ENCODE results near the gene IRF1. TPM values are rescaled to one million over a fixed set of nuclear protein-coding genes. Genes with fewer than 3 reads are reported as not detected.
"Not testable (repeated sequence)": the region's sequence is repeated elsewhere in the genome, so short reads cannot be mapped to it uniquely, and the experiment has no call there.

Gene IRF1
- polyA plus RNA-seq, 4 donors = 16.1 to 20.2 (median 18.9) TPM

- DNase-seq (ENCODE audit: low read depth in 4 of 4, low spot score in 3 of 4) = no peak
Observed at GRCh38 chr5:132487841-132488555, 2.6 kb downstream of the IRF1 start.

GRCh38 chr5:132487095-132487428, 3.5 kb downstream of the IRF1 start:
- no peak for DNase-seq (ENCODE audit: low read depth in 4 of 4, low spot score in 3 of 4)

DNA sequence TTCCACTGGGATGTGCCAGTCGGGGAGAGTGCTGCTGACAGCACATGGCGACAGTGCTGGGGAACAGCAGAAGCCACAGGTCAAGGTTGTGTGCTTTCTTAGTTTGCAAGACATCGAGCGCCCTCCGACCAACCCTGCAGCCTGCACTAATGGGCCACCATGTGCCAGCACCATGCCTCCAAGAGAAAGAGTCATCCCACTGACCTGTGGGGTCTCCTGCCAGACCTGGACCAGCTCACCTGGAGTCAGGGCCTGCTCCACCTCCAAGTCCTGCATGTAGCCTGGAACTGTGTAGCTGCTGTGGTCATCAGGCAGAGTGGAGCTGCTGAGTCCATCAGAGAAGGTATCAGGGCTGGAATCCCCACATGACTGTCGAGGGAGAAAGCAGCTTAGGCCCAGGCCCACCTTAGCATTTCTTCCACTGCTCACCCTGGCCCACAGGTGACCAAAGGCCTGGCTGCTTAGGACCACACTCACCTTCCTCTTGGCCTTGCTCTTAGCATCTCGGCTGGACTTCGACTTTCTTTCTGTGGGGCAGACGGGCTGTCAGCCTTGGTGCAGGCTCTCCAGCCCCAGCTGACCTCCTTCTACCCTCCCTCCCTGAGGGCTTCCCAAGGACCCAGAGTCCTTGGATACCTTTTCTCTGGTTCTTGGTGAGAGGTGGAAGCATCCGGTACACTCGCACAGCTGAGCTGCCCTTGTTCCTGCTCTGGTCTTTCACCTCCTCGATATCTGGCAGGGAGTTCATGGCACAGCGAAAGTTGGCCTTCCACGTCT, 4.1 kb downstream of the IRF1 start:
- DNase-seq (ENCODE audit: low read depth in 4 of 4, low spot score in 3 of 4) = no peak

GRCh38 chr5:132485641-132486317, 4.8 kb downstream of the IRF1 start:
- no peak for DNase-seq (ENCODE audit: low read depth in 4 of 4, low spot score in 3 of 4)

DNA sequence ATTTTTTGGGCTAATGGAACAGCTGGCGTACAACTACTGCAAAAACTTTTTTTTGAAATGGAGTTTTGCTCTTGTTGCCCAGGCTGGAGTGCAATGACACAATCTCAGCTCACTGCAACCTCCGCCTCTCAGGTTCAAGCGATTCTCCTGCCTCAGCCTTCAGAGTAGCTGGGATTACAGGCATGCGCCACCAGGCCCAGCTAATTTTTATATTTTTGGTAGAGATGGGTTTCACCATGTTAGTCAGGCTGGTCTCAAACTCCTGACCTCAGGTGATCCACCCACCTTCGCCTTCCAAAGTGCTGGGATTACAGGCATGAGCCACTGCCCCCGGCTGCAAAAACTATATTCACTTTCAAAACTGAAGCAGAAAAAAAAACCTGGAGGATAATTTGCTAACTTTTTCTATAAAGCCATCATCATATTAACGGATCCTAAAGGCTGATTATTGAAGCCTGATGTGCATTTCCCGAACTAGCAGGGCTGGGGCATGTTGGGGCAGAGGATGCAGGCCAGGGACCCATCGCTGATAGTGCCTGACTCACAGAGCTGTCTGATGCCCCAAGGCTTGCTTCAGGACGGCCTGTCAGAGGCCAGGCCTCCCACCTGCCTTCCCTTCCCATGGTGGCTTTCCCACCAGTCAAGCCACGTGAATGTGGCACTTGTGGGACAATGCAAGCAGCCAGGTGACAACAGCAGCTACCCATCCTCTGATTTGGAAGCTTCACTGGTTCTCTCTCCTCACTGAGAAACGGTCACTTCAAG, 5.5 kb downstream of the IRF1 start:
- not testable (repeated sequence) for DNase-seq (ENCODE audit: low read depth in 4 of 4, low spot score in 3 of 4)

GRCh38 chr5:132484391-132484725, 6.2 kb downstream of the IRF1 start:
- no peak for DNase-seq (ENCODE audit: low read depth in 4 of 4, low spot score in 3 of 4)

GRCh38 chr5:132483661-132484390, 6.7 kb downstream of the IRF1 start:
- DNase-seq (ENCODE audit: low read depth in 4 of 4, low spot score in 3 of 4) = no peak

GRCh38 chr5:132483101-132483500, 7.5 kb downstream of the IRF1 start:
- DNase-seq (ENCODE audit: low read depth in 4 of 4, low spot score in 3 of 4) = no peak

DNA sequence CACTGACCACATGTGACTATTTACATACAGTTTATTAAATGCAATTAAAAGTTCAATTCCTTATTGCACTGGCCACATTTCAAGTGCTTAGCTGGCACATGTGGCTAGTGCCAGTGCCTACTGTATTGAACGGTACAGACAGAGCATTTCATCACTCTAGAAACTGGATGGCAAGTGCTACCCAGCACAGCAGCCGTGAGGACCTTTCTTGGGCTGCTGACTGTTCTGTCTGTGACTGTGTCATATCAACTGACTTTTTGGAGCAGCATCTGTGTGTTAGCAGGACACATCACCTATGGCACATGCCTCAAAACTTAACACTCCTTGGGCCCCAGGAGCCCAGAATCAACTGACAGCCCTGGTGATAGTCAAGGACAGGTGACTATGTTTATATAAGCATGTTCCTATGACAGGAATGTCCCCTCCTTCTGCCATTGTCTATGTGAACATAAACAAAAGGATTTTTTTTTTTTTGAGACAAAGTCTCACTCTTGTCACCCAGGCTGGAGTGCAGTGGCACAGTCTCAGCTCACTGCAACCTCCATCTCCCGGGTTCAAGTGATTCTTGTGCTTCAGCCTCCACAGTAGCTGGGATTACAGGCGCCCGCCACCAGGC, 8.9 kb downstream of the IRF1 start:
- DNase-seq (ENCODE audit: low read depth in 4 of 4, low spot score in 3 of 4) = no peak

DNA sequence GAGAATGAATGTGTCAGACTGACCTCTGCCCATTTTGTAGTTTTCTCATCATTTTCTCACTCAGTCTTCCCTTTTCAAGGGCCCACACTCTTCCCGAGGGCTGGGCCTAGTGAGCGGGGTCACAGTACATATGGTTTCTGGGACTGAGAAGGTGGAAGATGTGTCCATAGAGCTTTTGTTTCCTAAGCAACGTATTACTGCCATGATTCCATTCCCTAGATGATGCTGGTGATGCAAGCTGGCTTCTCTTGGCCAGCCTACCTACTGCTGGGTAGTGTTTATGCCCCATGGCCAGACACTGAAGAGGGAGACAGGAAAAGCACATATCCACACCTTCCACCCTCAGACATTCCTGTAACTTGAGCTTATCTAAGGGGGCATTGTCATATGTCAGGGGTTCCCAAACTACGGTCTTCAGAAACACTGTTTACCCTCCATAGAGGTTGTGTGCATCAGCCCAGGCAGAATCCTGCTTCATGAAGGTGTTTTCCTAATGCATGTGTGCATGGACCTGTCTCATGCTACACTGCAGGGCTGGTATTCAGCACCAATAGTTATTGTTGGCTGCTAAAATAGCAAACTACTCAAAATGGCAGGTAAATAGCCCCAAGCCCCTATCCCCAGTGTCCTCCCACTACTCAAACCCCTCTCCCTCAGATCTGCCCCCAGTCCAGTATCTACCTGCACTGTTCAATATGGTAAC, 9.5 kb downstream of the IRF1 start:
- no peak for DNase-seq (ENCODE audit: low read depth in 4 of 4, low spot score in 3 of 4)

DNA sequence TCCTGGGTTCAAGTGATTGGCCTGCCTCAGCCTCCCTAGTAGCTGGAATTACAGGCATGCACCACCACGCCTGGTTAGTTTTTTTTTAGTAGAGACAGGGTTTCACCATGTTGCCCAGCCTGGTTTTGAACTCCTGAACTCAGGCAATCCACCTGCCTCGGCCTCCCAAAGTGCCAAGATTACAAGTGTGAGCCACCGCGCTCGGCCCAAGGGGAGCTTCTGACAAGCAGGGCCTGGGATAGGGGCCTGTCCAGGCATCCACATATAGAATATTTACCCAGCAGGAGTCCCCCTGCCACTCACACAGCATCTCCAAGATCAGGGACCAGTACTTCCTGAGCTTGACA, 10.1 kb downstream of the IRF1 start:
- DNase-seq (ENCODE audit: low read depth in 4 of 4, low spot score in 3 of 4) = no peak

- no peak for DNase-seq (ENCODE audit: low read depth in 4 of 4, low spot score in 3 of 4)
Observed at GRCh38 chr5:132480042-132480441, 10.5 kb downstream of the IRF1 start.

DNA sequence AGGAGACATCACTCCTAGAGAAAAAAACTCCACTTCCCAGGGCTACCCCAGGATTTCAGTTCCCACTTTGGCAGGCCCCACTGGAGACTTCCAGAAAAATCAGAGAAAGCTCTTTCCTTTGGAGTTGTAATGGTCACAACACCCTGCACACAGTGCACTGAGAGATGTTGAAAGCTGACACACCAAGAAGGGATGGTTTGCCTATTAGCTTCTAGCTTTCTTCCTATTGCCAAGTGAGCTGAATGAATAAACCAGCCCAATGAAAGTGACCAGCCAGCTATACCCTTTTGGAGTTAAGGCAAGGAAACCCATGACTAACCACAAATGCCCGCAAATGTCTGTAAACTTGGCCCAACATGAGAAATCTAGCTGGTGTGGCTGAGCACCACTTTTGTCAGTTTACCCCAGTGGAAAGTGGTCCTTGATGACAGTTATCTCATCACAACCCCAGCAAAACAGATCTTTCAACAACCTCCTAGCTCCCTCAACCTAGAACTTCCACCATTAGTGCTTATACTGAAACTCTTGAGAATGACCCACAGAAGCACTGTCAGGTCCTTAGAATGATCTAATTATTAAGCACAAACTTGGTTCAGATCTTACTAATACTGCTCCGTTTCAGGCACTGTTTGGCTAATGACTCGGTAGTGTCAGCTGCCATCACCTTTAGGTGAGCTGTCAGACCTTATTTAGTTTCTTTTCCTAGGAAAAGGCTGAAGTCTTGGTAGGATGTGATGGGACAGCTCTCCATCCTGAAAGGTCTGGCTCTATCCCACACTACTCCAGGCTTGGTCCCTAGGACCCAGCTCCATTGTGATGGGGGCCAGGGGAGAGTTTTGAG, 11.2 kb downstream of the IRF1 start:
- DNase-seq (ENCODE audit: low read depth in 4 of 4, low spot score in 3 of 4) = no peak

DNA sequence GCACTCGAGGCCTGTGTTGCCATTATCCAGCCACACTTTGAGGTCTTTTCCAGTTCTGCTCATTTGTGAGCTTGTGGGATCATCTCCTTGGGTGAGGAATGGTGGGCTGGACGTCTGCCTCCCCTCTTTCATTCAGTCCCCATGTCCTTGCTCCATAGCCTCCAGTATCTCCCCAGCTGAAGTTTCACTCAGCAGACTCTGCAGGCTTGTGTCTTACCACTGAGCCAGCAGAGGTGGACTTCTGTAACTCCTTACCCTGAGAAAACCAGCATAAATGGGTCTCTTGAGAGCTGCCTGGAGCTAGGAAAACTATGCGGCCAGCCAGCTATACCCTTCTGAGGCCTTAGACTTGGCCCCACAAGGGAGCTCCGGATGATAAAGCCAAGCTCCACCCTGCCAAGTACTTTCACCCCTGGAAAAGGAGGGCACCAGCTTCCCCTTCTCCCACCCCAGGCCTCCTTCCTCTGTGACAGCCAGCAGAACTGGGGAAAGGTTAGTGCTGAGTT, 12.2 kb downstream of the IRF1 start:
- DNase-seq (ENCODE audit: low read depth in 4 of 4, low spot score in 3 of 4) = no peak

GRCh38 chr5:132477784-132478365, 12.7 kb downstream of the IRF1 start:
- DNase-seq (ENCODE audit: low read depth in 4 of 4, low spot score in 3 of 4) = no peak

DNA sequence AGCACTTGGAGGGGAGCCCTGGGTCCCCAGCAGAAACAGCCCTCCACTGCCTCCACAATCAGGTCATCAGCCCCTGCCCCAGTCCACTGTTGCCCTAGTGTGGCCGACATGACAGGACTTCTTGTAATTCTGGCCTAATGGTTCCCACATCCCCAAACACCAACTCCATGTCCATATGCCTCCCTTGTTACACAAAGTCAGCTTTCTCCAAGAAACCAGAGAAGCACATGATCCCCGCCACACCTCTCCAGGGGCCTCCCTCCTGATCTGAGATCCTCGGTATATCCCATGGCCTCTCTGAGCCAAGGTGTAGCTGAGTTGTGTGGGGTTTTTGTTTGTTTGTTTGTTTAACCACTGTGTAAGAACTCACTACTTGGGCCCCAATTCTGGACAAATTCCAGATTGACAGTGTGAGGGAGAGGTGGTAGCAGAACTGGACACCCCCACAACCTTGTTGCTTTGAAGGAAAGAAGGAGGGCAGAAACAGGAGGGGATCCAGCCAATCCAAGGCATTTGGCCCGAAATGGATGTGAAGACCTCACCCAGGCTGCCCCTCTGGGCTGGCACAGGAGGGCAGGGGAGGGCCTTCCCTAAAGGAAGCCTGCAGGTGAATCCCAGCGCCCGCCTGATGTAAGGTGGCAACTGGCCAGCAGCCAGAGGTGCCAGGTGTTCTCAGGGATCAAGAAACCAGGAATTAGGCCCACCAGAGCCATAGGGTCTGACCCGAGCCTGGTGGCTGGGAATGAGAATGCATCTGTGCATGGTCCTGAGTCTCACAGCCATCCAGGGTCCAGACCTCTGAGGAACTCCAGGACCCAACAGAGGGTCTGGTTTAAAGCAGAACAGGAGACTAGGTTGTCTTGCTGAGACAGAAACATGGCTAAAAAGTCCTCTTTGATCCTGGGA, 13.4 kb downstream of the IRF1 start:
- no peak for DNase-seq (ENCODE audit: low read depth in 4 of 4, low spot score in 3 of 4)

Data from right renal pelvis (tissue), 4 donors.